SK-N-MC (cell line): ENCODE measurements around the gene ASTL.
"Not testable (repeated sequence)": the region's sequence is repeated elsewhere in the genome, so short reads cannot be mapped to it uniquely, and the experiment has no call there.

ENCODE experiments used
- DNase-seq: peaks from one replicate; pipeline ENCODE4 v3.0.0-alpha.2; 2011; ENCODE audit warnings: low read depth, low spot score
- H3K27ac ChIP-seq: fragments of 200-600 bp; sonication (generic); 2 replicates; pipeline ENCODE4 v1.5.1; 2016; ENCODE audit warnings: mixed run types
- H3K36me3 ChIP-seq: fragments of 200-600 bp; sonication (generic); 2 replicates; pipeline ENCODE4 v1.6.1; 2017; ENCODE audit warnings: antibody characterized with exemption, low read length, mixed read lengths; ENCODE audit not compliant: insufficient read depth
- H3K4me3 ChIP-seq: fragments of 200-600 bp; sonication (generic); 2 replicates; pipeline ENCODE4 v1.5.1; 2016
- H3K9ac ChIP-seq: fragments of 200-600 bp; sonication (generic); 2 replicates; pipeline ENCODE4 v1.8.0; 2017; ENCODE audit warnings: mixed run types, mixed read lengths; ENCODE audit not compliant: insufficient read length
- H3K9me3 ChIP-seq: fragments of 200-600 bp; sonication (generic); 2 replicates; pipeline ENCODE4 v1.6.1; 2017; ENCODE audit warnings: low read depth, mild to moderate bottlenecking, antibody characterized with exemption, low read length, moderate library complexity, mixed read lengths
- EZH2 ChIP-seq: fragments of 200-600 bp; sonication (generic); IDR thresholded peaks from one replicate; pipeline ENCODE4 v1.6.1; 2017; ENCODE audit warnings: antibody characterized with exemption
- FOXP2 ChIP-seq: optimal IDR thresholded peaks from 2 replicates; pipeline ENCODE3; 2011; ENCODE audit warnings: mild to moderate bottlenecking, moderate library complexity; ENCODE audit not compliant: insufficient read depth; ENCODE audit errors: extremely low read length, control extremely low read depth
- POLR2AphosphoS5 ChIP-seq: IDR thresholded peaks from 2 replicates; pipeline ENCODE4 v1.6.1; 2012; ENCODE audit warnings: mild to moderate bottlenecking, low read depth, low read length, borderline replicate concordance

ASTL gene

GRCh38 chr2:96089356-96090195, 48.7 kb downstream of the ASTL start:
- H3K4me3 ChIP-seq: no peak overlapping the region
- no peaks in the 10 kb centered on the region for H3K36me3 ChIP-seq
- no peak overlapping the region for H3K27ac ChIP-seq
- no peaks in the 10 kb centered on the region for H3K9me3 ChIP-seq
- H3K9ac ChIP-seq: no peak overlapping the region
- TF ChIP-seq POLR2AphosphoS5 (no peak), FOXP2 (no peak), EZH2 (no peak)
- DNase-seq: no peak

- Histone ChIP-seq H3K4me3 (no peak overlapping the region), H3K36me3 (no peaks in the 10 kb centered on the region), H3K9me3 (no peaks in the 10 kb centered on the region), H3K27ac (no peak overlapping the region), H3K9ac (no peak overlapping the region)
- TF ChIP-seq POLR2AphosphoS5 (no peak), EZH2 (no peak), FOXP2 (no peak)
- DNase-seq: no peak
These were observed 49.7 kb downstream of the ASTL start for GRCh38 chr2:96088340-96089335.

DNA sequence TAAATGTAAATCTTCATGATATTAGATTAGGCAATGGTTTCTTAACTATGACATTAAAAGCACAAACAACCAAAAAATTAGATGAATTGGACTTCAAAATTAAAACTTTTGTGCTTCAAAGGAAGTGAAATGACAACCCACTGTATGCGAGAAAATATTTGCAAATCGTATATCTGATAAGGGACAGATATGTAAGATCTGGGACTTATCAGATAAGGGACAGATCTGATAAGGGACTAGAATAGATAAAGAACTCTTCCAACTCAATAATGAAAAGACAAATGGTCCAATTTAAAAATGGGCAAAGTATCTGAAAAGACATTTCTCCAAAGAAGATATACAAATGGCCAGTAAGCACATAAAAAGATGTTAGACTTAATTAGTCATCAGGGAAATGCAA, 51.2 kb downstream of the ASTL start:
- H3K4me3 ChIP-seq: no peak overlapping the region
- TF ChIP-seq EZH2 (no peak), FOXP2 (no peak), POLR2AphosphoS5 (no peak)
- no peak overlapping the region for H3K9ac ChIP-seq
- no peaks in the 10 kb centered on the region for H3K36me3 ChIP-seq
- DNase-seq: no peak
- H3K9me3 ChIP-seq: no peaks in the 10 kb centered on the region
- no peak overlapping the region for H3K27ac ChIP-seq

DNA sequence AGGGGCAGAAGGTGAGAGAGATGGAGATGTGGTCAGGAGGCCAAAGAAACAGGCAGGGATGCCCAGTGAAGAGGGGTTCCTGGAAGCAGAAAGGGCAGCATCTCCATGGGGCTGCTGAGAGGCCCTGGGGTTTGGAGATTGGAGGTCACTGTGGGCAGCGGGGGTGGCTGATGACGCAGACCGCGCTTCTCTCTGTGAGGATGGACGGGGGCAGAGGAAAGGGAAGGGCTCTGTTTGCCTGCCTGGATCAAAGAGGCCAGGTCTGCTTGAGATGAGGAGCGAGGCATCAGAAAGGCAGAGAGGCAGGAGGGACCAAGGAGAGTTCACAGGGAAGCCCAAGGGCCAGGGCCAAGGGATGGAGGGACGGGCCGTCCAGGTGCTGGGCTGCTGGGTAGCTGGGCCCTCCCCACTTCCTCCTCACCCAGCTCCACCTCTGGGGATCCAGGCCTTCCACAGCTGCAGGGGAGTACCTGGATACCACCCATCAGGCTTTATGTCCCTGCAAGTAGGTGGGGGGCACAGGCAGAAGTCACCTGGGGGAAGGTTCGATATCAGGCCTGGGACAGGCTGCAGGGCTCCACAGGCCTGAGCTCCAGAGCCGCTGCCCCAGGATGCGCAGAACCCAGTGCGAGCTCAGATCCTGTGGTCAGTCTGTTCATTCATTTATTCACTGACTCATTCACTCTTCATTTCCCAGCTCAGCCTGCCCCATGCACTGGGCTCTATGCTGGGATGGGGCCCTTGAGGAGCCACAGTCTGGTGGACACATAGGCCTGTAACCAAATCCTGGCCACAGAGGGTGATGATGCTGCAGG, 52.6 kb downstream of the ASTL start:
- no peak for DNase-seq
- H3K4me3 ChIP-seq: no peak overlapping the region
- H3K36me3 ChIP-seq: no peaks in the 10 kb centered on the region
- no peak overlapping the region for H3K27ac ChIP-seq
- H3K9me3 ChIP-seq: no peaks in the 10 kb centered on the region
- H3K9ac ChIP-seq: no peak overlapping the region
- TF ChIP-seq POLR2AphosphoS5: no peak
- no peak for TF ChIP-seq FOXP2
- no peak for TF ChIP-seq EZH2

DNA sequence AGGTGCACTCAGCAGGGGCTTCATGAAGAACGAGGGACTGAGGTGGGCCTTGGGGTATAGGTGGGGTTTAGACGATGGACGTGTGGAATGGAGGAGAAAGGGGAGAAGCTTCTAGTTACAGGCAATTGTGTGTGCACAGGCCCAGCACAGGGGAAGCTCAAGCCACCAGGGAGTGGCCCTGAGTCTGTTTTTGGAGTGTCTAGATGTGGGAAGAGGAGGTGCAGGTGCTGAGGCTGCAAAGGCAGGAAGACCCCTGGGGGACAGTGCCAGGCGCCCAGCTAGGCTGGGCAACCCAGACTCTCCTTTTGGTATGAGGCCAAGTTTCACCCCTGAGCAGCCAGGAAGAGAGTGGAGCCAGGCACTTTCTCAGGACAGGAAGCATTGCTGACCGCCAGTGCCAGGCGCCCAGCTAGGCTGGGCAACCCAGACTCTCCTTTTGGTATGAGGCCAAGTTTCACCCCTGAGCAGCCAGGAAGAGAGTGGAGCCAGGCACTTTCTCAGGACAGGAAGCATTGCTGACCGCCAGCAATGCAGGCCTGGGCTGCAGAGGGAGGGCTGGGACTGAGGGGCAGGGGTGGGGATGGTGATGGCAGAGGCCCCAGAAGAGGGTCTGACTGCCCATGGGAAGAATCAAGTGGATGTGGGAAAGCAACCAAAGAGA, 53.3 kb downstream of the ASTL start:
- DNase-seq, H3K4me3 ChIP-seq, H3K27ac ChIP-seq, H3K36me3 ChIP-seq, H3K9ac ChIP-seq, H3K9me3 ChIP-seq: not testable (repeated sequence)

- no peaks in the 10 kb centered on the region for H3K36me3 ChIP-seq
- H3K27ac ChIP-seq: no peak overlapping the region
- DNase-seq: no peak
- H3K9ac ChIP-seq: no peak overlapping the region
- H3K4me3 ChIP-seq: no peak overlapping the region
- TF ChIP-seq FOXP2 (no peak), EZH2 (no peak), POLR2AphosphoS5 (no peak)
- H3K9me3 ChIP-seq: no peaks in the 10 kb centered on the region
These were observed 54.1 kb downstream of the ASTL start for GRCh38 chr2:96083989-96084857.

GRCh38 chr2:96083064-96083939, 55.0 kb downstream of the ASTL start:
- no peaks in the 10 kb centered on the region for H3K9me3 ChIP-seq
- H3K36me3 ChIP-seq: no peaks in the 10 kb centered on the region
- no peak for DNase-seq
- no peak overlapping the region for H3K27ac ChIP-seq
- no peak overlapping the region for H3K4me3 ChIP-seq
- no peak overlapping the region for H3K9ac ChIP-seq
- TF ChIP-seq FOXP2: no peak
- TF ChIP-seq POLR2AphosphoS5: no peak
- no peak for TF ChIP-seq EZH2
